GM12878 (cell line): Measurements from ENCODE around the gene FKBP2. TPM values are rescaled to one million over a fixed set of nuclear protein-coding genes. Genes with fewer than 3 reads are reported as not detected.

Experiments
- ATAC-seq: fragments of 200-7000 bp; cut with Tn5 transposase; 3 replicates; pipeline ENCODE4 v1.9.1; 2020; ENCODE audit warnings: mild to moderate bottlenecking, moderate library complexity
- BruUV-seq: library from RNA; stranded (reverse); fragments of 400-500 nt; replicated peaks from 2 replicates; lab custom pipeline; 2021; lab: Mats Ljungman, UMichigan
- CTCF ChIA-PET: fragments of 300-600 bp; sonication (Branson Sonifier 250); formaldehyde crosslinking; extraction: SDS; loops from one replicate; lab custom pipeline; 2021; ENCODE audit warnings: inconsistent platforms; lab: Yijun Ruan, JAX
- POLR2A ChIA-PET: fragments of 350-600 bp; formaldehyde crosslinking; extraction: SDS; loops from one replicate; lab custom pipeline; 2021; ENCODE audit warnings: inconsistent platforms; lab: Charles Lee
- RAD21 ChIA-PET: fragments of 300-600 bp; sonication (Branson Sonifier 250); formaldehyde crosslinking; loops from one replicate; lab custom pipeline; 2023; ENCODE audit warnings: antibody characterized with exemption; ENCODE audit not compliant: unreplicated experiment; lab: Charles Lee
- SMC1A ChIA-PET: fragments of 300-600 bp; sonication (Branson Sonifier 250); formaldehyde crosslinking; loops from one replicate; lab custom pipeline; 2023; ENCODE audit not compliant: unreplicated experiment, uncharacterized antibody; lab: Charles Lee
- DNase-seq: peaks from one replicate; pipeline ENCODE4 v3.0.0-alpha.2; 2011; ENCODE audit warnings: low read depth, low spot score
- FAIRE-seq: peaks from 3 replicates; lab custom pipeline; 2011; peaks lifted over from hg19 to GRCh38; lab: Jason Lieb, UNC
- H2AFZ ChIP-seq: 2 replicates; pipeline ENCODE4 v1.6.0; 2011; ENCODE audit warnings: low read depth, low read length, control low read depth; ENCODE audit not compliant: control insufficient read depth
- H3K27ac ChIP-seq: 2 replicates; pipeline ENCODE4 v1.5.1; 2011; ENCODE audit warnings: control low read depth; ENCODE audit not compliant: control insufficient read depth, insufficient read depth
- H3K27me3 ChIP-seq, 2 experiments: replicated peaks in 1 of 2; 2 replicates each; pipeline versions ENCODE4 v1.6.0 to v1.6.1; 2011; ENCODE audit warnings: low read length in 1 of 2; ENCODE audit not compliant: control insufficient read depth in 2 of 2, insufficient read depth in 2 of 2
- H3K36me3 ChIP-seq, 2 experiments: 2 replicates each; pipeline ENCODE4 v1.5.1; 2011; ENCODE audit warnings: low read length in 1 of 2; ENCODE audit not compliant: control insufficient read depth in 2 of 2, insufficient read depth in 2 of 2
- H3K4me1 ChIP-seq: 2 replicates; pipeline ENCODE4 v1.6.1; 2011; ENCODE audit warnings: mild to moderate bottlenecking, low read length, moderate library complexity, mixed read lengths; ENCODE audit not compliant: control insufficient read depth, insufficient read depth
- H3K4me2 ChIP-seq: 2 replicates; pipeline ENCODE4 v1.6.0; 2011; ENCODE audit warnings: control low read depth; ENCODE audit not compliant: control insufficient read depth, insufficient read depth
- H3K4me3 ChIP-seq: fragments of 200-600 bp; sonication (generic); 2 replicates; pipeline ENCODE4 v1.5.1; 2016
- H3K79me2 ChIP-seq: 2 replicates; pipeline ENCODE4 v1.6.0; 2011; ENCODE audit warnings: low read length; ENCODE audit not compliant: control insufficient read depth, insufficient read depth
- H3K9ac ChIP-seq: 2 replicates; pipeline ENCODE4 v1.8.0; 2011; ENCODE audit warnings: low read length, control low read depth, mixed read lengths; ENCODE audit not compliant: control insufficient read depth, insufficient read depth
- H3K9me3 ChIP-seq: replicated peaks from 3 replicates; pipeline ENCODE4 v1.5.1; 2011; ENCODE audit warnings: mild to moderate bottlenecking, low read length; ENCODE audit not compliant: control insufficient read depth, insufficient read depth
- H4K20me1 ChIP-seq: 2 replicates; pipeline ENCODE4 v1.6.0; 2011; ENCODE audit not compliant: control insufficient read depth, insufficient read depth
- ASH2L ChIP-seq: fragments of 300-600, 200-600 bp; sonication (generic); IDR thresholded peaks from 2 replicates; pipeline ENCODE4 v1.6.1; 2017; ENCODE audit warnings: low read depth, mild to moderate bottlenecking, borderline replicate concordance
- CHD2 ChIP-seq: IDR thresholded peaks from 2 replicates; pipeline ENCODE4 v1.6.1; 2011; ENCODE audit warnings: low read depth, low read length, improper control_type of control experiment, borderline replicate concordance
- CREM ChIP-seq: IDR thresholded peaks from 2 replicates; pipeline ENCODE4 v1.6.1; 2014; ENCODE audit warnings: antibody characterized with exemption, low read depth
- DPF2 ChIP-seq: fragments of 450-650 bp; IDR thresholded peaks from 2 replicates; pipeline ENCODE4 v1.6.1; 2017; ENCODE audit warnings: mild to moderate bottlenecking
- HDAC2 ChIP-seq: fragments of 200-600 bp; sonication (generic); IDR thresholded peaks from 2 replicates; pipeline ENCODE4 v1.6.1; 2017
- JUNB ChIP-seq: IDR thresholded peaks from 2 replicates; pipeline ENCODE4 v1.6.1; 2016; ENCODE audit warnings: antibody characterized with exemption, mild to moderate bottlenecking
- LARP7 ChIP-seq: fragments of 450-650 bp; IDR thresholded peaks from 2 replicates; pipeline ENCODE4 v1.6.1; 2017; ENCODE audit warnings: mild to moderate bottlenecking
- NBN ChIP-seq: fragments of 450-650 bp; IDR thresholded peaks from 2 replicates; pipeline ENCODE4 v1.6.1; 2016
- POLR2A ChIP-seq: IDR thresholded peaks from 2 replicates; pipeline ENCODE4 v1.6.1; 2011; ENCODE audit warnings: low read depth, mild to moderate bottlenecking, low read length
- POLR2AphosphoS2 ChIP-seq: IDR thresholded peaks from 2 replicates; pipeline ENCODE4 v1.6.1; 2011; ENCODE audit warnings: low read depth, mild to moderate bottlenecking, low read length, improper control_type of control experiment, moderate library complexity
- SREBF2 ChIP-seq: IDR thresholded peaks from 2 replicates; pipeline ENCODE4 v1.6.1; 2012; ENCODE audit warnings: mild to moderate bottlenecking, low read length
- STAT1 ChIP-seq: fragments of 450-650 bp; conservative IDR thresholded peaks from 2 replicates; pipeline ENCODE4 v1.6.1; 2014; ENCODE audit warnings: antibody characterized with exemption, mild to moderate bottlenecking
- USF1 ChIP-seq: IDR thresholded peaks from 2 replicates; pipeline ENCODE4 v1.6.1; 2011; ENCODE audit warnings: borderline replicate concordance, low read depth, mild to moderate bottlenecking, moderate library complexity, mixed read lengths, low read length; ENCODE audit not compliant: insufficient read depth; ENCODE audit errors: extremely low read length
- WRNIP1 ChIP-seq: IDR thresholded peaks from 2 replicates; pipeline ENCODE4 v1.6.1; 2011; ENCODE audit warnings: low read depth, low read length, improper control_type of control experiment, borderline replicate concordance
- WGBS: methylation state at CpG from one replicate; pipeline ENCODE4 v1.1.6; 2016; ENCODE audit warnings: low lambda C conversion rate; ENCODE audit not compliant: insufficient replicate concordance, insufficient coverage; ENCODE audit errors: missing lambda C conversion rate; 5-methylcytosine and 5-hydroxymethylcytosine counted together
- in situ Hi-C: fragments of 300-500 bp; cut with MboI; formaldehyde crosslinking; loops from 9 replicates; pipeline ENCODE4 v1.14.3; 2018; ENCODE audit warnings: mixed read lengths
- intact Hi-C: fragments of 100-400 bp; cut with micrococcal nuclease; formaldehyde crosslinking; loops from one replicate; pipeline ENCODE4 v1.14.2; 2022; ENCODE audit not compliant: unreplicated experiment
- polyA plus RNA-seq, 11 experiments: library from polyadenylated mRNA; depleted of rRNA in 4 of 11; unstranded in 6 of 11; stranded (reverse) in 5 of 11; fragments of >200 nt; fragmentation: Nextera tagmentation in 4 of 11; fragmentation: Illumina TruSeq in 1 of 11; extraction: Ambion mirVana in 4 of 11; extraction: Trizol in 1 of 11; gene quantifications; 1 replicate in 1 of 11; 2 replicates in 10 of 11; pipeline versions ENCODE4 v1.2.1 to v1.2.3, GENCODE V29; 2011 to 2016; ENCODE audit warnings: inconsistent platforms in 2 of 11, missing spikeins in 2 of 11, low read depth in 1 of 11
- total RNA-seq, 4 experiments: library from RNA; depleted of rRNA in 3 of 4; stranded (reverse); fragments of >200 nt in 3 of 4; fragmentation: Illumina TruSeq in 1 of 4; extraction: Trizol in 1 of 4; gene quantifications; 2 replicates each; pipeline versions ENCODE4 v1.2.1 to v1.2.3, GENCODE V29; 2013 to 2021
- TF ChIP-seq, protein P1 (sequence below): fragments of 450-650 bp; IDR thresholded peaks from 2 replicates; pipeline ENCODE4 v1.6.1; 2018; ENCODE audit warnings: mild to moderate bottlenecking, low read depth, moderate library complexity; ENCODE audit not compliant: partially characterized antibody
- TF ChIP-seq, protein P2 (sequence below): fragments of 450-650 bp; IDR thresholded peaks from 2 replicates; pipeline ENCODE4 v1.6.1; 2017; ENCODE audit warnings: mild to moderate bottlenecking, moderate library complexity

FKBP2 gene
- total and polyA plus RNA-seq, 10 of the 15 experiments (the other 5 are each of a cell fraction or from before 2014, with no cell fraction given): 1.8 to 99.7 (median 39.5) TPM

DNA sequence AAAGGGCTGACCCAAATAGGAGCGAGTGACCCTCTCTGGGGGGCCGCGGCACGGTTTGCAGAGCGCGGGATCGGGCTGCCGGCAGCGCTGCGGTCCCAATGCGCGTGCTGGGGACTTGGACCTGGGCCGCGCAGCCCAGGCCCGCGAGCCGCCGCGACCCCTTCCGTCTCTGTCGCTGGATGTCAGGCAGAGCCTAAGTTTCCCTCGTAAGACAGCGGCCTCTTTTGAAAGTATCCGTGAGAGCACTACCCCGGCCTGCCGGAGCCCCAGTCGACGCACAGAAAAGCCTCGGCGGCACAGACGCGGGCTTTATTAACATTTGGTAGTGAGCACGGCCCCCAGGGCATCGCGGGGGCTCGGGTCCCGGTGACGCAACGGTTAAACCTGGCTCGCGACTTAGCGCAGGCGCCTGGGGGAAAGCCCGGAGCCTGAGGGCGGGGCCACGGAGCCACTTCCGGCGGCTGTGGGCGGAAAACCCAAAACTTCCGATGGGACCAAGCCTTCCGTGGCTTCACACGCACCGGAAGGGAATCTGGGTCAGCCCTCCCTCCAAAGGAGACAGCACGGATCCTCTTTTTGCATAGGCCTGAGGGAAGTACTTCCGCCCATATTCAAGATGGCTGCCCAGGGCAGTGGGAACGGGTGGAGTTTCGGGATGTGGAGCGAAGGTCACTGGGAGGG lies 28.8 kb downstream of the FKBP2 start:
- POLR2A ChIA-PET: interaction anchor here (0.8 to 6.3 kb wide), 13 partner anchors 14 to 69 kb away, joined by 3 to 92 read pairs (median 5); partner anchors contain the start of genes BAD, CATSPERZ, ESRRA and FERMT3
- H3K4me1 ChIP-seq: peaks cover 12% of the 10 kb centered on the region
- peak overlapping the region; percentile 100 for H3K4me2 ChIP-seq
- peak overlapping the region; percentile 96 for H3K4me3 ChIP-seq
- intact Hi-C loops: loop anchor here (1.0 to 2.0 kb wide), 3 partner anchors 16 to 37 kb away; partner anchors contain the start of genes GPR137 and PLCB3
- 1% methylated on average over 58 of the region's 58 CpGs for WGBS
- H3K9ac ChIP-seq: peak overlapping the region; percentile 97
- CTCF ChIA-PET: interaction anchor here (0.6 to 5.7 kb wide), 13 partner anchors 9 to 87 kb away, joined by 3 to 147 read pairs (median 5); partner anchors contain the start of genes BAD, CATSPERZ, FERMT3 and GPR137
- RAD21 ChIA-PET: interaction anchor here (0.5 to 4.3 kb wide), 9 partner anchors 14 to 322 kb away, joined by 3 to 56 read pairs (median 5); partner anchors contain the start of genes ESRRA, FERMT3, FKBP2 and PPP1R14B
- FAIRE-seq: peak; percentile 85
- peaks cover 19% of the 10 kb centered on the region for H3K79me2 ChIP-seq
- peak overlapping the region; percentile 81 for H3K27ac ChIP-seq
- no peaks in the 10 kb centered on the region; a peak in 2 of 4 replicates for H3K36me3 ChIP-seq
- ATAC-seq: peak; percentile 86
- no peaks in the 10 kb centered on the region for H4K20me1 ChIP-seq
- peak; percentile 98 for DNase-seq
- TSS peak; percentile 84 for BruUV-seq
- SMC1A ChIA-PET: interaction anchor here (0.6 to 4.6 kb wide), 10 partner anchors 9 to 63 kb away, joined by 3 to 41 read pairs (median 3); partner anchors contain the start of genes BAD, CATSPERZ, FERMT3 and GPR137
- in situ Hi-C loops: no loop called here
- H2AFZ ChIP-seq: peak overlapping the region; percentile 45
- no peaks in the 10 kb centered on the region for H3K9me3 ChIP-seq
- no peaks in the 10 kb centered on the region for H3K27me3 ChIP-seq
- no peak; the same call in 1 of the 2 replicates for TF ChIP-seq STAT1
- TF ChIP-seq POLR2AphosphoS2: peak; percentile 88
- no peak for TF ChIP-seq HDAC2
- peak; percentile 80; the same call in 1 of the 2 replicates for TF ChIP-seq LARP7
- TF ChIP-seq SREBF2: peak; percentile 52; the same call in 1 of the 2 replicates
- TF ChIP-seq CHD2: no peak; the same call in 1 of the 2 replicates
- TF ChIP-seq, protein P1, sequence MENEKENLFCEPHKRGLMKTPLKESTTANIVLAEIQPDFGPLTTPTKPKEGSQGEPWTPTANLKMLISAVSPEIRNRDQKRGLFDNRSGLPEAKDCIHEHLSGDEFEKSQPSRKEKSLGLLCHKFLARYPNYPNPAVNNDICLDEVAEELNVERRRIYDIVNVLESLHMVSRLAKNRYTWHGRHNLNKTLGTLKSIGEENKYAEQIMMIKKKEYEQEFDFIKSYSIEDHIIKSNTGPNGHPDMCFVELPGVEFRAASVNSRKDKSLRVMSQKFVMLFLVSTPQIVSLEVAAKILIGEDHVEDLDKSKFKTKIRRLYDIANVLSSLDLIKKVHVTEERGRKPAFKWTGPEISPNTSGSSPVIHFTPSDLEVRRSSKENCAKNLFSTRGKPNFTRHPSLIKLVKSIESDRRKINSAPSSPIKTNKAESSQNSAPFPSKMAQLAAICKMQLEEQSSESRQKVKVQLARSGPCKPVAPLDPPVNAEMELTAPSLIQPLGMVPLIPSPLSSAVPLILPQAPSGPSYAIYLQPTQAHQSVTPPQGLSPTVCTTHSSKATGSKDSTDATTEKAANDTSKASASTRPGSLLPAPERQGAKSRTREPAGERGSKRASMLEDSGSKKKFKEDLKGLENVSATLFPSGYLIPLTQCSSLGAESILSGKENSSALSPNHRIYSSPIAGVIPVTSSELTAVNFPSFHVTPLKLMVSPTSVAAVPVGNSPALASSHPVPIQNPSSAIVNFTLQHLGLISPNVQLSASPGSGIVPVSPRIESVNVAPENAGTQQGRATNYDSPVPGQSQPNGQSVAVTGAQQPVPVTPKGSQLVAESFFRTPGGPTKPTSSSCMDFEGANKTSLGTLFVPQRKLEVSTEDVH: peak; percentile 97
- no peak for TF ChIP-seq USF1
- TF ChIP-seq, protein P2, sequence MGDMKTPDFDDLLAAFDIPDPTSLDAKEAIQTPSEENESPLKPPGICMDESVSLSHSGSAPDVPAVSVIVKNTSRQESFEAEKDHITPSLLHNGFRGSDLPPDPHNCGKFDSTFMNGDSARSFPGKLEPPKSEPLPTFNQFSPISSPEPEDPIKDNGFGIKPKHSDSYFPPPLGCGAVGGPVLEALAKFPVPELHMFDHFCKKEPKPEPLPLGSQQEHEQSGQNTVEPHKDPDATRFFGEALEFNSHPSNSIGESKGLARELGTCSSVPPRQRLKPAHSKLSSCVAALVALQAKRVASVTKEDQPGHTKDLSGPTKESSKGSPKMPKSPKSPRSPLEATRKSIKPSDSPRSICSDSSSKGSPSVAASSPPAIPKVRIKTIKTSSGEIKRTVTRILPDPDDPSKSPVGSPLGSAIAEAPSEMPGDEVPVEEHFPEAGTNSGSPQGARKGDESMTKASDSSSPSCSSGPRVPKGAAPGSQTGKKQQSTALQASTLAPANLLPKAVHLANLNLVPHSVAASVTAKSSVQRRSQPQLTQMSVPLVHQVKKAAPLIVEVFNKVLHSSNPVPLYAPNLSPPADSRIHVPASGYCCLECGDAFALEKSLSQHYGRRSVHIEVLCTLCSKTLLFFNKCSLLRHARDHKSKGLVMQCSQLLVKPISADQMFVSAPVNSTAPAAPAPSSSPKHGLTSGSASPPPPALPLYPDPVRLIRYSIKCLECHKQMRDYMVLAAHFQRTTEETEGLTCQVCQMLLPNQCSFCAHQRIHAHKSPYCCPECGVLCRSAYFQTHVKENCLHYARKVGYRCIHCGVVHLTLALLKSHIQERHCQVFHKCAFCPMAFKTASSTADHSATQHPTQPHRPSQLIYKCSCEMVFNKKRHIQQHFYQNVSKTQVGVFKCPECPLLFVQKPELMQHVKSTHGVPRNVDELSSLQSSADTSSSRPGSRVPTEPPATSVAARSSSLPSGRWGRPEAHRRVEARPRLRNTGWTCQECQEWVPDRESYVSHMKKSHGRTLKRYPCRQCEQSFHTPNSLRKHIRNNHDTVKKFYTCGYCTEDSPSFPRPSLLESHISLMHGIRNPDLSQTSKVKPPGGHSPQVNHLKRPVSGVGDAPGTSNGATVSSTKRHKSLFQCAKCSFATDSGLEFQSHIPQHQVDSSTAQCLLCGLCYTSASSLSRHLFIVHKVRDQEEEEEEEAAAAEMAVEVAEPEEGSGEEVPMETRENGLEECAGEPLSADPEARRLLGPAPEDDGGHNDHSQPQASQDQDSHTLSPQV: no peak
- TF ChIP-seq CREM: peak; percentile 93
- peak; percentile 89; the same call in 1 of the 2 replicates for TF ChIP-seq NBN
- no peak; the same call in 1 of the 2 replicates for TF ChIP-seq JUNB
- no peak; the same call in 1 of the 2 replicates for TF ChIP-seq WRNIP1
- TF ChIP-seq ASH2L: no peak
- peak; percentile 23; the same call in 1 of the 2 replicates for TF ChIP-seq DPF2
- peak; percentile 77 for TF ChIP-seq POLR2A
